CD4-positive, alpha-beta T cell (primary cell): Measurements from ENCODE around the gene SLC44A1. TPM values are rescaled to one million over a fixed set of nuclear protein-coding genes. Genes with fewer than 3 reads are reported as not detected.

ENCODE experiments used
- ATAC-seq: fragments of 200-7000 bp; cut with Tn5 transposase; one replicate; pipeline ENCODE4 v1.10.0; 2022; ENCODE audit warnings: mild to moderate bottlenecking; ENCODE audit not compliant: poor library complexity
- CTCF ChIA-PET: fragments of 350-600 bp; sonication (Branson Sonifier 250); formaldehyde crosslinking; loops from one replicate; lab custom pipeline; 2021; ENCODE audit warnings: antibody characterized with exemption, inconsistent platforms; lab: Charles Lee
- POLR2A ChIA-PET: fragments of 350-600 bp; sonication (Branson Sonifier 250); formaldehyde crosslinking; loops from one replicate; lab custom pipeline; 2021; ENCODE audit warnings: antibody characterized with exemption, inconsistent platforms; lab: Charles Lee
- DNase-seq, 14 experiments: peaks; one replicate each; pipeline ENCODE4 v3.0.0-alpha.2; 2013 to 2020; ENCODE audit warnings: mixed read lengths in 2 of 14
- H3K27ac ChIP-seq, 2 donors: one replicate each; pipeline versions ENCODE4 v1.5.1 to v1.7.0; 2013; ENCODE audit warnings: low read length in 2 of 2, low read depth in 1 of 2, mild to moderate bottlenecking in 1 of 2
- H3K27me3 ChIP-seq, 2 experiments: 1 replicate in 1 of 2; 2 replicates in 1 of 2; pipeline versions ENCODE4 v1.6.1 to v1.7.0; 2013; ENCODE audit warnings: low read length in 2 of 2, control low read depth in 1 of 2, mild to moderate bottlenecking in 1 of 2, moderate library complexity in 1 of 2; ENCODE audit not compliant: insufficient read depth in 2 of 2, control insufficient read depth in 1 of 2
- H3K36me3 ChIP-seq: one replicate; pipeline ENCODE4 v1.6.1; 2013; ENCODE audit warnings: low read length, control low read depth; ENCODE audit not compliant: insufficient read depth
- H3K4me1 ChIP-seq: one replicate; pipeline ENCODE4 v1.6.1; 2013; ENCODE audit warnings: low read length, control low read depth; ENCODE audit not compliant: insufficient read depth
- H3K4me3 ChIP-seq: one replicate; pipeline ENCODE4 v1.5.1; 2013; ENCODE audit warnings: mild to moderate bottlenecking, low read length, moderate library complexity
- H3K9me3 ChIP-seq, 2 experiments: 1 replicate in 1 of 2; 2 replicates in 1 of 2; pipeline versions ENCODE4 v1.6.1 to v1.7.0; 2013; ENCODE audit warnings: low read length in 2 of 2, mild to moderate bottlenecking in 2 of 2, control low read depth in 1 of 2, moderate library complexity in 1 of 2; ENCODE audit not compliant: control insufficient read depth in 1 of 2, insufficient read depth in 1 of 2
- H3K27ac Mint-ChIP-seq: one replicate; pipeline ENCODE4 v1.8.0; 2020; ENCODE audit warnings: mixed read lengths
- H3K27me3 Mint-ChIP-seq: one replicate; pipeline ENCODE4 v1.8.0; 2021; ENCODE audit warnings: mixed read lengths
- H3K36me3 Mint-ChIP-seq: one replicate; pipeline ENCODE4 v1.8.0; 2021; ENCODE audit warnings: low read depth, mixed read lengths
- H3K4me1 Mint-ChIP-seq: one replicate; pipeline ENCODE4 v1.8.0; 2021; ENCODE audit warnings: low read depth, mixed read lengths
- H3K4me3 Mint-ChIP-seq: one replicate; pipeline ENCODE4 v1.8.0; 2020; ENCODE audit warnings: mild to moderate bottlenecking, mixed read lengths
- H3K9me3 Mint-ChIP-seq: one replicate; pipeline ENCODE4 v1.8.0; 2020; ENCODE audit warnings: mixed read lengths
- intact Hi-C, 2 experiments: fragments of 100-400 bp; cut with DNase I in 1 of 2; cut with micrococcal nuclease in 1 of 2; formaldehyde crosslinking; loops; one replicate each; pipeline versions ENCODE4 v1.15.1 to v1.9.0; 2023 to 2025; cut with DNase I, micrococcal nuclease
- total RNA-seq, 174 experiments: library from RNA in 2 of 174; stranded (reverse) in 2 of 174; gene quantifications; one replicate each; pipeline ENCODE4 v1.2.3 and lab custom pipeline; 2021 to 2026
- TF ChIP-seq, protein P1 (sequence below): fragments of 200-600 bp; IDR thresholded peaks from one replicate; pipeline ENCODE4 v1.8.0; 2022; ENCODE audit warnings: antibody characterized with exemption, mild to moderate bottlenecking

SLC44A1 gene
- total RNA-seq, 2 experiments from 2014 or later, result 5.1 to 5.9 TPM

DNA sequence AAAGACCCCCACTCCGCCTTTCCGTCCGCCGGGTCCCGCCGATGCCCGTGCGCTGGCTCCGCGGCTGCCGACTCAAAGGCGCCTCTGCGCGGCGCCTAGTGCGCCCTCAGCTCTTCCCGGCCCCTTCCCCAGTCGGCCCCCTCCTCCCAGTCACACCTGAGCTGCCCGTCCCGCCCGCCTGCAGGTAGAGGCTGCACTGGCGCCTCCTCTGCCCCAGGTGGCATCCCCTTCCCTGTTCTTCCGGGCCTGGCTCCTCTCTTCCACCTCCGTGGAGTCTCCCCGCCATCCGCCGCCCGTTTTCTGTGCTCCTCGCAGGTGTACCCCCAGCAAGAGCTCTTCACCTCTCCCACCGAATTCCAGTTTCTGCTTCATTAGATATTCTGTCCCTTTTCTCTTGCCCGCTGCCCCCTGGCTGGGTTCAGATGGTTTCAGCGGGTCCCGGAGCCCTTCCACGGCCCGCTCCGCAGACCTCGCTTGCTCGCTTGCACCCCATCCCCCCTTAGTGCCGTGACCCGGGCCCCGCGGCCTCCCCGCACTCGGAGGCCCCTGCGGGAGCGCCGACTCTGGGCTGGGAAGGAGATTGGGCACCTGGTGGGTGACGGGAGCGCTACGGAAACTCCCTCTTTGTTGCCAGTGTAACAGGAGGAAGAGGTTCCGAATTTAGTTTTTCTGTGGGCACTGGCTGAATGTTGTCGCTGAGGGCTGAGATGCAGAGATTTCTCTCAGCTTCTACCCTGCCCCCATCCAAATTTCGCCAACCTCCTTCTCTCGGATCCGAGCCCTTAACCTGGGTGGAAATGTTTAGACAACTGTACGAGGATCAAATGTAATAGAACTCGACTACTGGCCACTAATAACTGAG is 809 bp downstream of the SLC44A1 start:
- ChIA-PET CTCF (interaction anchor here (0.8 to 1.8 kb wide), 4 partner anchors 47 to 167 kb away, joined by 3 to 5 read pairs (median 4); no protein-coding TSS in a partner anchor), POLR2A (interaction anchor here (0.6 to 2.8 kb wide), 17 partner anchors 9 to 498 kb away, joined by 3 to 22 read pairs (median 6); partner anchors contain the start of genes NIPSNAP3A and TMEM38B)
- no peaks in the 10 kb centered on the region for H3K36me3 ChIP-seq
- peaks cover 0 to 6% of the 10 kb centered on the region in 2 experiments for H3K27me3 ChIP-seq
- peak overlapping the region in 1 of 2 donors; percentile 57 for H3K27ac ChIP-seq
- H3K4me1 ChIP-seq, result peaks cover 15% of the 10 kb centered on the region
- TF ChIP-seq, protein P1, sequence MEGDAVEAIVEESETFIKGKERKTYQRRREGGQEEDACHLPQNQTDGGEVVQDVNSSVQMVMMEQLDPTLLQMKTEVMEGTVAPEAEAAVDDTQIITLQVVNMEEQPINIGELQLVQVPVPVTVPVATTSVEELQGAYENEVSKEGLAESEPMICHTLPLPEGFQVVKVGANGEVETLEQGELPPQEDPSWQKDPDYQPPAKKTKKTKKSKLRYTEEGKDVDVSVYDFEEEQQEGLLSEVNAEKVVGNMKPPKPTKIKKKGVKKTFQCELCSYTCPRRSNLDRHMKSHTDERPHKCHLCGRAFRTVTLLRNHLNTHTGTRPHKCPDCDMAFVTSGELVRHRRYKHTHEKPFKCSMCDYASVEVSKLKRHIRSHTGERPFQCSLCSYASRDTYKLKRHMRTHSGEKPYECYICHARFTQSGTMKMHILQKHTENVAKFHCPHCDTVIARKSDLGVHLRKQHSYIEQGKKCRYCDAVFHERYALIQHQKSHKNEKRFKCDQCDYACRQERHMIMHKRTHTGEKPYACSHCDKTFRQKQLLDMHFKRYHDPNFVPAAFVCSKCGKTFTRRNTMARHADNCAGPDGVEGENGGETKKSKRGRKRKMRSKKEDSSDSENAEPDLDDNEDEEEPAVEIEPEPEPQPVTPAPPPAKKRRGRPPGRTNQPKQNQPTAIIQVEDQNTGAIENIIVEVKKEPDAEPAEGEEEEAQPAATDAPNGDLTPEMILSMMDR, result peak; percentile 34
- Mint-ChIP-seq H3K4me3 (peak overlapping the region; percentile 93), H3K9me3 (no peaks in the 10 kb centered on the region), H3K36me3 (peaks cover 7% of the 10 kb centered on the region), H3K4me1 (peaks cover 45% of the 10 kb centered on the region), H3K27me3 (peaks cover 20% of the 10 kb centered on the region), H3K27ac (peak overlapping the region; percentile 94)
- ATAC-seq, result peak; percentile 32
- peak overlapping the region; percentile 73 for H3K4me3 ChIP-seq
- intact Hi-C loops, result loop anchor here (1.0 to 5.0 kb wide), 4 partner anchors 170 to 1152 kb away; no protein-coding TSS in a partner anchor
- DNase-seq, result peak; percentile 17 to 82 (median 36)
- H3K9me3 ChIP-seq, result no peaks in the 10 kb centered on the region

DNA sequence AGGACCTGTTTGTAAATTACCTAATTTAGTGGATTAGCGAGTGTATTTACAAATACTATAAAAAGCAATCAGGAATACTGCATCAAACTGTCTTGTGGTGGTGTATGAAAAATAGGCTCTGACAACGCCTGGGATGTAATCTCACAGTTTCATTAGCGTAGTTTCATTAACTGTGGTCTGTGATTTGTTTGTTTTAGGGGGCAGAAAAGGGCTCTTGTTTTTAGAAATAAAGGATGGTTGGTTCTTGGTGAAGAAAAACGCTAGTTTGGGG is 1.4 kb downstream of the SLC44A1 start:
- Mint-ChIP-seq H3K36me3 (peaks cover 7% of the 10 kb centered on the region), H3K27ac (peak overlapping the region; percentile 94), H3K4me3 (peak overlapping the region; percentile 93), H3K9me3 (no peaks in the 10 kb centered on the region), H3K27me3 (peaks cover 15% of the 10 kb centered on the region), H3K4me1 (peaks cover 45% of the 10 kb centered on the region)
- no peak for ATAC-seq
- no peak for DNase-seq
- H3K27me3 ChIP-seq, result peaks cover 0 to 6% of the 10 kb centered on the region in 2 experiments
- TF ChIP-seq, protein P1, result no peak
- peaks cover 15% of the 10 kb centered on the region for H3K4me1 ChIP-seq
- no peaks in the 10 kb centered on the region for H3K36me3 ChIP-seq
- no peaks in the 10 kb centered on the region for H3K9me3 ChIP-seq
- CTCF ChIA-PET, result interaction anchor here (1.2 kb wide), 1 partner anchor 46 kb away, joined by 4 read pairs; no protein-coding TSS in a partner anchor
- H3K4me3 ChIP-seq, result peak overlapping the region; percentile 73
- POLR2A ChIA-PET, result interaction anchor here (0.6 to 2.8 kb wide), 3 partner anchors 25 to 498 kb away, joined by 3 to 22 read pairs (median 21); partner anchors contain the start of gene NIPSNAP3A
- H3K27ac ChIP-seq, result no peak overlapping the region
- intact Hi-C loops, result loop anchor here (1.0 to 5.0 kb wide), 4 partner anchors 169 to 1153 kb away; no protein-coding TSS in a partner anchor

DNA sequence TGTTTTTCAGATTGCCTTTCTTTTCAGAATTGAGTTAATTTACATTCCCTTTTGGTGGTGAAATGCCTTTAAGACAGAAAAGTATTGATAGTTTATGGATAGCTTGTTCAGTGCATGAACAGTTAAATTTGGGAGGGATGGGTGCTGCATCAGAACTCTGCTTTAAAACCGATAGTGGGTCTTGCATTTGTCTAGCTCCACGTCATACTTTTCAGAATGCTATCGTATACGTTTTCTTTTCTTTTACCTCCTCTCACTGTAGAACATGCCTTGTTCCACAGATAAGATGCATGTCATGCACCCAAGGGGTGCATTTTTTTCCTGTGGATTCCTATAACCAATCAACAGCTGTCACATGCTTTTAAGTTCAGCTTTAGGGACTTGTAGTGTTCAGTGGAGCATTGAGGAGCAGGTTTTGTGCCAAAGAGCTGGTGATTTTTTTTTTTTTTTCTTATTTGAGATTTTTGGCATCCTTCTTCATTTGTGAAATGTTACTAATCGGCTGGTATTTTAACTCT is 2.3 kb downstream of the SLC44A1 start:
- ChIA-PET POLR2A (no interaction called here), CTCF (interaction anchor here (0.6 kb wide), 1 partner anchor 175 kb away, joined by 4 read pairs; no protein-coding TSS in a partner anchor)
- no peak overlapping the region for H3K4me3 Mint-ChIP-seq
- H3K27ac Mint-ChIP-seq, result peak overlapping the region; percentile 94
- no peak for ATAC-seq
- peaks cover 6% of the 10 kb centered on the region for H3K27me3 Mint-ChIP-seq
- no peaks in the 10 kb centered on the region for H3K9me3 Mint-ChIP-seq
- DNase-seq, result no peak
- H3K27me3 ChIP-seq, result no peaks in the 10 kb centered on the region
- no peaks in the 10 kb centered on the region for H3K9me3 ChIP-seq
- intact Hi-C loops, result loop anchor here in 1 of 2 experiments (5.0 kb wide), 2 partner anchors 171 to 494 kb away; no protein-coding TSS in a partner anchor
- H3K4me1 ChIP-seq, result peaks cover 15% of the 10 kb centered on the region
- H3K27ac ChIP-seq, result no peak overlapping the region
- peaks cover 45% of the 10 kb centered on the region for H3K4me1 Mint-ChIP-seq
- H3K4me3 ChIP-seq, result no peak overlapping the region
- no peaks in the 10 kb centered on the region for H3K36me3 ChIP-seq
- peaks cover 7% of the 10 kb centered on the region for H3K36me3 Mint-ChIP-seq
- TF ChIP-seq, protein P1, result no peak
